K562 (cell line): ENCODE measurements around the gene MBIP. TPM values are rescaled to one million over a fixed set of nuclear protein-coding genes. Genes with fewer than 3 reads are reported as not detected.

ENCODE experiments used
- ATAC-seq: fragments of 200-7000 bp; cut with Tn5 transposase; 3 replicates; pipeline ENCODE4 v1.9.1; 2020; ENCODE audit warnings: moderate library complexity
- BruUV-seq: library from RNA; stranded (reverse); fragments of 400-500 nt; replicated peaks from 2 replicates; lab custom pipeline; 2021; lab: Mats Ljungman, UMichigan
- CTCF ChIA-PET: fragments of 300-600 bp; formaldehyde crosslinking; extraction: SDS; loops from one replicate; lab custom pipeline; 2021; ENCODE audit warnings: low intra/inter-chr PET ratio; lab: Yijun Ruan, JAX
- POLR2A ChIA-PET: fragments of 300-600, 350-650 bp; sonication (Branson Sonifier 250); formaldehyde crosslinking; extraction: SDS; loops from one replicate; lab custom pipeline; 2021; ENCODE audit warnings: antibody characterized with exemption, inconsistent platforms; lab: Yijun Ruan, JAX
- DNase-seq, 4 experiments: peaks; one replicate each; pipeline versions ENCODE4 v3.0.0 to v3.0.0-alpha.2; 2011 to 2018; ENCODE audit warnings: low spot score in 3 of 4, mixed read lengths in 3 of 4; ENCODE audit errors: extremely low read depth in 1 of 4
- FAIRE-seq: peaks from 2 replicates; lab custom pipeline; 2011; peaks lifted over from hg19 to GRCh38; lab: Jason Lieb, UNC
- H2AFZ ChIP-seq: 2 replicates; pipeline ENCODE4 v1.6.0; 2011; ENCODE audit warnings: low read depth, low read length, control low read depth, inconsistent platforms
- H3K27ac ChIP-seq: fragments of 200-600 bp; 3 replicates; pipeline ENCODE4 v1.8.0; 2011; ENCODE audit warnings: low read depth, mild to moderate bottlenecking, control low read depth, inconsistent platforms, low read length, moderate library complexity, mixed read lengths; ENCODE audit errors: extremely low read depth
- H3K27me3 ChIP-seq, 2 experiments: fragments of 300-600 bp in 1 of 2; 2 replicates in 1 of 2; 3 replicates in 1 of 2; pipeline versions ENCODE4 v1.6.0 to v1.8.0; 2011; ENCODE audit warnings: inconsistent platforms in 2 of 2, low read length in 2 of 2, mild to moderate bottlenecking in 1 of 2, mixed read lengths in 1 of 2, moderate library complexity in 1 of 2; ENCODE audit not compliant: control insufficient read depth in 2 of 2, insufficient read depth in 2 of 2
- H3K36me3 ChIP-seq: fragments of 300-600 bp; 3 replicates; pipeline ENCODE4 v1.8.0; 2011; ENCODE audit warnings: mild to moderate bottlenecking, low read length, inconsistent platforms; ENCODE audit not compliant: control insufficient read depth, insufficient read depth
- H3K4me1 ChIP-seq, 2 experiments: fragments of 200-600 bp in 1 of 2; replicated peaks in 1 of 2; 2 replicates in 1 of 2; 3 replicates in 1 of 2; pipeline versions ENCODE4 v1.5.1 to v1.8.0; 2011; ENCODE audit warnings: inconsistent platforms in 2 of 2, low read length in 2 of 2, mild to moderate bottlenecking in 1 of 2, mixed read lengths in 1 of 2, moderate library complexity in 1 of 2; ENCODE audit not compliant: control insufficient read depth in 2 of 2, insufficient read depth in 2 of 2
- H3K4me2 ChIP-seq: 2 replicates; pipeline ENCODE4 v1.6.1; 2011; ENCODE audit warnings: low read length, control low read depth, inconsistent platforms, mixed read lengths; ENCODE audit not compliant: insufficient read depth
- H3K4me3 ChIP-seq: fragments of 200-600 bp; sonication (generic), shearing (Covaris generic); 2 replicates; pipeline ENCODE4 v1.5.1; 2016; ENCODE audit warnings: control low read depth, inconsistent platforms
- H3K79me2 ChIP-seq: fragments of 200-600 bp; 3 replicates; pipeline ENCODE4 v1.8.0; 2011; ENCODE audit warnings: low read length, inconsistent platforms; ENCODE audit not compliant: control insufficient read depth, insufficient read depth
- H3K9ac ChIP-seq, 2 experiments: 2 replicates each; pipeline versions ENCODE4 v1.6.0 to v1.6.1; 2011; ENCODE audit warnings: low read depth in 2 of 2, low read length in 2 of 2, control low read depth in 1 of 2, inconsistent platforms in 1 of 2, mild to moderate bottlenecking in 1 of 2, mixed read lengths in 1 of 2; ENCODE audit not compliant: insufficient read depth in 1 of 2
- H3K9me1 ChIP-seq: one replicate; pipeline ENCODE4 v1.6.0; 2011; ENCODE audit warnings: inconsistent platforms, mild to moderate bottlenecking, low read length, moderate library complexity; ENCODE audit not compliant: control insufficient read depth, insufficient read depth
- H3K9me3 ChIP-seq: replicated peaks from 2 replicates; pipeline ENCODE4 v1.5.1; 2011; ENCODE audit warnings: low read depth, low read length, inconsistent platforms; ENCODE audit not compliant: control insufficient read depth, insufficient read depth
- H4K20me1 ChIP-seq: replicated peaks from 2 replicates; pipeline ENCODE4 v1.6.1; 2011; ENCODE audit warnings: low read length, inconsistent platforms, mixed read lengths; ENCODE audit not compliant: control insufficient read depth, insufficient read depth
- AFF1 ChIP-seq, 2 experiments: fragments of 450-650 bp; IDR thresholded peaks; 2 replicates each; pipeline ENCODE4 v1.6.1; 2018; ENCODE audit warnings: mild to moderate bottlenecking in 2 of 2, low read depth in 1 of 2; ENCODE audit not compliant: partially characterized antibody in 2 of 2
- AFF4 ChIP-seq: sonication (generic); formaldehyde crosslinking; IDR thresholded peaks from 2 replicates; pipeline ENCODE4 v1.8.0; 2023; ENCODE audit warnings: mild to moderate bottlenecking, missing genetic modification reagents
- CEBPB ChIP-seq: fragments of 450-650 bp; IDR thresholded peaks from 2 replicates; pipeline ENCODE4 v1.6.1; 2016; ENCODE audit warnings: missing genetic modification characterization, missing compliant biosample characterization
- CEBPG ChIP-seq, 3 experiments: fragments of 200-800 bp in 1 of 3; sonication (Bioruptor generic) in 1 of 3; sonication (generic) in 1 of 3; formaldehyde crosslinking in 1 of 3; IDR thresholded peaks in 2 of 3; conservative IDR thresholded peaks in 1 of 3; 2 replicates each; pipeline versions ENCODE4 v1.6.1 to v1.8.0; 2016 to 2022; ENCODE audit warnings: missing compliant biosample characterization in 2 of 3, missing genetic modification characterization in 2 of 3, mild to moderate bottlenecking in 1 of 3, missing genetic modification reagents in 1 of 3
- CREB3L1 ChIP-seq: fragments of 450-650 bp; IDR thresholded peaks from 2 replicates; pipeline ENCODE4 v1.6.1; 2014; ENCODE audit warnings: low read depth, mild to moderate bottlenecking, moderate library complexity, borderline replicate concordance
- FUS ChIP-seq: fragments of 200-400 bp; formaldehyde crosslinking; optimal IDR thresholded peaks from 2 replicates; pipeline ENCODE3; 2017; ENCODE audit warnings: low read depth, low read length
- HDAC6 ChIP-seq: IDR thresholded peaks from 2 replicates; pipeline ENCODE4 v1.6.1; 2012; ENCODE audit warnings: low read depth, mild to moderate bottlenecking, control low read depth, inconsistent platforms, low read length, moderate library complexity
- MAFK ChIP-seq: IDR thresholded peaks from 2 replicates; pipeline ENCODE4 v1.6.1; 2011; ENCODE audit warnings: low read length, improper control_type of control experiment
- MIER1 ChIP-seq: fragments of 450-650 bp; IDR thresholded peaks from 2 replicates; pipeline ENCODE4 v1.6.1; 2016; ENCODE audit warnings: antibody characterized with exemption, mild to moderate bottlenecking, low read depth
- STAG1 ChIP-seq: sonication (generic); formaldehyde crosslinking; IDR thresholded peaks from 2 replicates; pipeline ENCODE4 v1.5.0; 2020; ENCODE audit warnings: missing genetic modification reagents, borderline replicate concordance
- TAF15 ChIP-seq: fragments of 200-400 bp; formaldehyde crosslinking; IDR thresholded peaks from 2 replicates; pipeline ENCODE4 v1.6.1; 2017; ENCODE audit warnings: mild to moderate bottlenecking, low read depth, low read length, moderate library complexity
- YBX1 ChIP-seq: fragments of 450-650 bp; IDR thresholded peaks from 2 replicates; pipeline ENCODE4 v1.7.1; 2016; ENCODE audit warnings: mild to moderate bottlenecking
- WGBS: fragments of 100-300 bp; shearing (Covaris generic); methylation state at CpG from one replicate; pipeline ENCODE4 v1.1.6; 2016; ENCODE audit warnings: low coverage, mixed read lengths; ENCODE audit not compliant: insufficient coverage; ENCODE audit errors: missing lambda C conversion rate; 5-methylcytosine and 5-hydroxymethylcytosine counted together
- in situ Hi-C: fragments of 300-500 bp; cut with MboI; formaldehyde crosslinking; loops from 4 replicates; pipeline ENCODE4 v1.15.0; 2018; ENCODE audit warnings: inconsistent platforms, mixed read lengths
- intact Hi-C: fragments of 100-400 bp; cut with micrococcal nuclease; formaldehyde crosslinking; loops from 2 replicates; pipeline ENCODE4 v1.14.2; 2022
- polyA plus RNA-seq, 8 experiments: library from polyadenylated mRNA; depleted of rRNA in 4 of 8; stranded (reverse) in 5 of 8; unstranded in 3 of 8; fragments of >200 nt; fragmentation: Nextera tagmentation in 2 of 8; fragmentation: Illumina TruSeq in 1 of 8; extraction: Ambion mirVana in 2 of 8; extraction: Trizol in 1 of 8; gene quantifications; 2 replicates each; pipeline versions ENCODE4 v1.2.1 to v1.2.3, GENCODE V29; 2011 to 2014; ENCODE audit warnings: inconsistent platforms in 1 of 8, missing spikeins in 1 of 8
- total RNA-seq, 7 experiments: library from RNA; depleted of rRNA in 6 of 7; stranded (reverse); fragments of >200 nt in 6 of 7; fragmentation: Illumina TruSeq in 2 of 7; extraction: Trizol in 2 of 7; gene quantifications; 2 replicates each; pipeline versions ENCODE4 v1.2.1 to v1.2.3, GENCODE V29; 2011 to 2021; ENCODE audit warnings: low replicate concordance in 1 of 7

The MBIP gene
- total and polyA plus RNA-seq, 9 of the 15 experiments (the other 6 are each of a cell fraction or from before 2014, with no cell fraction given), result 8.4 to 31.1 (median 19.4) TPM

GRCh38 chr14:36256126-36256801 lies 64.2 kb downstream of the MBIP start:
- FAIRE-seq, result no peak
- ATAC-seq, result no peak
- no peak overlapping the region for H3K9ac ChIP-seq
- TF ChIP-seq HDAC6 (no peak), FUS (no peak), TAF15 (no peak), CEBPB (tag) (peak; percentile 69), CREB3L1 (no peak), MAFK (no peak), STAG1 (CRISPR knock-in tag) (no peak), AFF1 (IDR thresholded peaks at IDR 0.05; ENCODE audit: low read depth in 1 of 2, partially characterized antibody in 2 of 2) (no peak), YBX1 (no peak), MIER1 (no peak), CEBPG (CRISPR knock-in tag; IDR thresholded peaks at IDR 0.05) (no peak), CEBPG (tag; conservative IDR thresholded peaks at IDR 0.05 in 1 of 2, IDR thresholded peaks at IDR 0.05 in 1 of 2) (peak in 1 of 2 experiments; percentile 41; a peak in 1 of 4 replicates), AFF4 (CRISPR knock-in tag) (no peak)

More at GRCh38 chr14:36256126-36256801, 64.2 kb downstream of the MBIP start:
- Histone ChIP-seq H3K4me3 (no peak overlapping the region), H3K4me1 (peaks cover 0 to 2% of the 10 kb centered on the region in 2 experiments; a peak in 1 of 5 replicates), H4K20me1 (no peaks in the 10 kb centered on the region), H3K36me3 (no peaks in the 10 kb centered on the region), H3K27me3 (no peaks in the 10 kb centered on the region), H2AFZ (no peak overlapping the region; the same call in 1 of the 2 replicates), H3K9me3 (no peaks in the 10 kb centered on the region), H3K27ac (no peak overlapping the region), H3K4me2 (no peak overlapping the region), H3K9me1 (no peaks in the 10 kb centered on the region), H3K79me2 (no peaks in the 10 kb centered on the region)
- ChIA-PET POLR2A (no interaction called here), CTCF (no interaction called here)
- intact Hi-C loops (no loop called here), in situ Hi-C loops (no loop called here)
- BruUV-seq, result no TSS peak
- WGBS, result 26% methylated on average over 5 of the region's 7 CpGs
- no peak for DNase-seq
